GM12878 (cell line): ENCODE results near the gene LDB3. TPM values are rescaled to one million over a fixed set of nuclear protein-coding genes. Genes with fewer than 3 reads are reported as not detected.

Experiments
- ATAC-seq: fragments of 200-7000 bp; cut with Tn5 transposase; 3 replicates; pipeline ENCODE4 v1.9.1; 2020; ENCODE audit warnings: mild to moderate bottlenecking, moderate library complexity
- BruUV-seq: library from RNA; stranded (reverse); fragments of 400-500 nt; replicated peaks from 2 replicates; lab custom pipeline; 2021; lab: Mats Ljungman, UMichigan
- CTCF ChIA-PET: fragments of 300-600 bp; sonication (Branson Sonifier 250); formaldehyde crosslinking; extraction: SDS; loops from one replicate; lab custom pipeline; 2021; ENCODE audit warnings: inconsistent platforms; lab: Yijun Ruan, JAX
- POLR2A ChIA-PET: fragments of 350-600 bp; formaldehyde crosslinking; extraction: SDS; loops from one replicate; lab custom pipeline; 2021; ENCODE audit warnings: inconsistent platforms; lab: Charles Lee
- RAD21 ChIA-PET: fragments of 300-600 bp; sonication (Branson Sonifier 250); formaldehyde crosslinking; loops from one replicate; lab custom pipeline; 2023; ENCODE audit warnings: antibody characterized with exemption; ENCODE audit not compliant: unreplicated experiment; lab: Charles Lee
- SMC1A ChIA-PET: fragments of 300-600 bp; sonication (Branson Sonifier 250); formaldehyde crosslinking; loops from one replicate; lab custom pipeline; 2023; ENCODE audit not compliant: unreplicated experiment, uncharacterized antibody; lab: Charles Lee
- DNase-seq: peaks from one replicate; pipeline ENCODE4 v3.0.0-alpha.2; 2011; ENCODE audit warnings: low read depth, low spot score
- FAIRE-seq: peaks from 3 replicates; lab custom pipeline; 2011; peaks lifted over from hg19 to GRCh38; lab: Jason Lieb, UNC
- H2AFZ ChIP-seq: 2 replicates; pipeline ENCODE4 v1.6.0; 2011; ENCODE audit warnings: low read depth, low read length, control low read depth; ENCODE audit not compliant: control insufficient read depth
- H3K27ac ChIP-seq: 2 replicates; pipeline ENCODE4 v1.5.1; 2011; ENCODE audit warnings: control low read depth; ENCODE audit not compliant: control insufficient read depth, insufficient read depth
- H3K27me3 ChIP-seq, 2 experiments: replicated peaks in 1 of 2; 2 replicates each; pipeline versions ENCODE4 v1.6.0 to v1.6.1; 2011; ENCODE audit warnings: low read length in 1 of 2; ENCODE audit not compliant: control insufficient read depth in 2 of 2, insufficient read depth in 2 of 2
- H3K36me3 ChIP-seq, 2 experiments: 2 replicates each; pipeline ENCODE4 v1.5.1; 2011; ENCODE audit warnings: low read length in 1 of 2; ENCODE audit not compliant: control insufficient read depth in 2 of 2, insufficient read depth in 2 of 2
- H3K4me1 ChIP-seq: 2 replicates; pipeline ENCODE4 v1.6.1; 2011; ENCODE audit warnings: mild to moderate bottlenecking, low read length, moderate library complexity, mixed read lengths; ENCODE audit not compliant: control insufficient read depth, insufficient read depth
- H3K4me2 ChIP-seq: 2 replicates; pipeline ENCODE4 v1.6.0; 2011; ENCODE audit warnings: control low read depth; ENCODE audit not compliant: control insufficient read depth, insufficient read depth
- H3K4me3 ChIP-seq: fragments of 200-600 bp; sonication (generic); 2 replicates; pipeline ENCODE4 v1.5.1; 2016
- H3K79me2 ChIP-seq: 2 replicates; pipeline ENCODE4 v1.6.0; 2011; ENCODE audit warnings: low read length; ENCODE audit not compliant: control insufficient read depth, insufficient read depth
- H3K9ac ChIP-seq: 2 replicates; pipeline ENCODE4 v1.8.0; 2011; ENCODE audit warnings: low read length, control low read depth, mixed read lengths; ENCODE audit not compliant: control insufficient read depth, insufficient read depth
- H3K9me3 ChIP-seq: replicated peaks from 3 replicates; pipeline ENCODE4 v1.5.1; 2011; ENCODE audit warnings: mild to moderate bottlenecking, low read length; ENCODE audit not compliant: control insufficient read depth, insufficient read depth
- H4K20me1 ChIP-seq: 2 replicates; pipeline ENCODE4 v1.6.0; 2011; ENCODE audit not compliant: control insufficient read depth, insufficient read depth
- DPF2 ChIP-seq: fragments of 450-650 bp; IDR thresholded peaks from 2 replicates; pipeline ENCODE4 v1.6.1; 2017; ENCODE audit warnings: mild to moderate bottlenecking
- E2F4 ChIP-seq: IDR thresholded peaks from 2 replicates; pipeline ENCODE4 v1.6.1; 2012; ENCODE audit warnings: low read depth, low read length, improper control_type of control experiment
- EED ChIP-seq: sonication (generic); IDR thresholded peaks from 2 replicates; pipeline ENCODE4 v1.6.1; 2016; ENCODE audit warnings: antibody characterized with exemption, low read depth
- IRF3 ChIP-seq: fragments of 450-650 bp; IDR thresholded peaks from 2 replicates; pipeline ENCODE4 v1.6.1; 2014; ENCODE audit warnings: mild to moderate bottlenecking
- NFIC ChIP-seq: IDR thresholded peaks from 2 replicates; pipeline ENCODE4 v1.6.1; 2012; ENCODE audit warnings: low read depth, mild to moderate bottlenecking, inconsistent platforms, low read length, moderate library complexity
- NFYA ChIP-seq: IDR thresholded peaks from 2 replicates; pipeline ENCODE4 v1.6.1; 2011; ENCODE audit warnings: low read depth, mild to moderate bottlenecking, low read length, improper control_type of control experiment, borderline replicate concordance
- NR2C2 ChIP-seq: IDR thresholded peaks from 2 replicates; pipeline ENCODE4 v1.6.1; 2011; ENCODE audit warnings: borderline replicate concordance, low read depth; ENCODE audit not compliant: control insufficient read depth, insufficient read length
- RAD21 ChIP-seq: IDR thresholded peaks from 2 replicates; pipeline ENCODE4 v1.6.1; 2011; ENCODE audit warnings: mild to moderate bottlenecking, low read depth, low read length, moderate library complexity; ENCODE audit not compliant: insufficient read depth
- ZNF687 ChIP-seq: fragments of 450-650 bp; IDR thresholded peaks from 2 replicates; pipeline ENCODE4 v1.6.1; 2017; ENCODE audit warnings: mild to moderate bottlenecking, moderate library complexity
- WGBS: methylation state at CpG from one replicate; pipeline ENCODE4 v1.1.6; 2016; ENCODE audit warnings: low lambda C conversion rate; ENCODE audit not compliant: insufficient replicate concordance, insufficient coverage; ENCODE audit errors: missing lambda C conversion rate; 5-methylcytosine and 5-hydroxymethylcytosine counted together
- in situ Hi-C: fragments of 300-500 bp; cut with MboI; formaldehyde crosslinking; loops from 9 replicates; pipeline ENCODE4 v1.14.3; 2018; ENCODE audit warnings: mixed read lengths
- intact Hi-C: fragments of 100-400 bp; cut with micrococcal nuclease; formaldehyde crosslinking; loops from one replicate; pipeline ENCODE4 v1.14.2; 2022; ENCODE audit not compliant: unreplicated experiment
- polyA plus RNA-seq, 11 experiments: library from polyadenylated mRNA; depleted of rRNA in 4 of 11; unstranded in 6 of 11; stranded (reverse) in 5 of 11; fragments of >200 nt; fragmentation: Nextera tagmentation in 4 of 11; fragmentation: Illumina TruSeq in 1 of 11; extraction: Ambion mirVana in 4 of 11; extraction: Trizol in 1 of 11; gene quantifications; 1 replicate in 1 of 11; 2 replicates in 10 of 11; pipeline versions ENCODE4 v1.2.1 to v1.2.3, GENCODE V29; 2011 to 2016; ENCODE audit warnings: inconsistent platforms in 2 of 11, missing spikeins in 2 of 11, low read depth in 1 of 11
- total RNA-seq, 4 experiments: library from RNA; depleted of rRNA in 3 of 4; stranded (reverse); fragments of >200 nt in 3 of 4; fragmentation: Illumina TruSeq in 1 of 4; extraction: Trizol in 1 of 4; gene quantifications; 2 replicates each; pipeline versions ENCODE4 v1.2.1 to v1.2.3, GENCODE V29; 2013 to 2021

LDB3 gene
- total and polyA plus RNA-seq, 10 of the 15 experiments (the other 5 are each of a cell fraction or from before 2014, with no cell fraction given): 0.02 to 0.07 (median 0.04) TPM; not detected in 1

- POLR2A ChIA-PET: interaction anchor here (0.5 kb wide), 1 partner anchor 37 kb away, joined by 3 read pairs; no protein-coding TSS in a partner anchor
- Histone ChIP-seq H3K4me3 (no peak overlapping the region), H3K36me3 (no peaks in the 10 kb centered on the region), H3K27ac (no peak overlapping the region), H3K79me2 (no peaks in the 10 kb centered on the region), H3K27me3 (no peaks in the 10 kb centered on the region; a peak in 1 of 4 replicates), H4K20me1 (no peaks in the 10 kb centered on the region), H2AFZ (no peak overlapping the region), H3K4me2 (no peak overlapping the region), H3K9ac (no peak overlapping the region), H3K9me3 (no peaks in the 10 kb centered on the region), H3K4me1 (0 out of 2 replicates have a peak, but pooled peaks cover 2% of the 10 kb centered on the region)
- in situ Hi-C loops: no loop called here
- DNase-seq (no peak), FAIRE-seq (no peak), ATAC-seq (no peak)
- no TSS peak for BruUV-seq
- RAD21 ChIA-PET: no interaction called here
- intact Hi-C loops: no loop called here
- CTCF ChIA-PET: interaction anchor here (0.7 kb wide), 1 partner anchor 291 kb away, joined by 3 read pairs; no protein-coding TSS in a partner anchor
- WGBS: 36% methylated on average over 17 of the region's 17 CpGs
- SMC1A ChIA-PET: no interaction called here
- no peak for TF ChIP-seq DPF2
- no peak for TF ChIP-seq E2F4
- no peak for TF ChIP-seq NR2C2
- no peak for TF ChIP-seq ZNF687
- TF ChIP-seq EED: no peak
- TF ChIP-seq RAD21: no peak
- TF ChIP-seq IRF3: no peak
- no peak for TF ChIP-seq NFIC
- TF ChIP-seq NFYA: no peak
Measured at GRCh38 chr10:86649471-86650150, 18.7 kb upstream of the LDB3 start.
